ENCODE measurements around the gene TOX2.

DNA sequence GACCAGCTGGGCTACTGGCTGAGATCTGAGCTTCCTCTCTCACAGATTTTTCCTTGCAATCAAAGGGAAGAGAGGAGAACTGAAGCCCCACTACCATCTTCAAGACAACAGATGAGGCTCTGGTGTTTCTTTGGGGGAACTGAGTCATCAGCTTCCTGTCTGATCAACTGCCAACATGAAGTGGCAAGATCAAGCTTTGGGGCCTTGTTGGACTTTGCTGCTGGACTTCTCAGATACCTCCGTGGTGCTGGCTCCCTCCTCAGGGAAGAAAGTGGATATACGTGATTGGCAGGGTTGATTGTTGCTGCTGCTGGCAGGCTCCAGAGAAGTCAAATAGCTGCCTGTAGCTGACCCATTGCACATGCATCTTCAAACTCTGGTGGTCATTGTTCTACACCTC, 3.6 kb upstream of the TOX2 start:
- no peak for TF ChIP-seq EZH2 (IDR thresholded peaks at IDR 0.05; ENCODE audit: borderline replicate concordance, low read length)
- TF ChIP-seq, protein P1, sequence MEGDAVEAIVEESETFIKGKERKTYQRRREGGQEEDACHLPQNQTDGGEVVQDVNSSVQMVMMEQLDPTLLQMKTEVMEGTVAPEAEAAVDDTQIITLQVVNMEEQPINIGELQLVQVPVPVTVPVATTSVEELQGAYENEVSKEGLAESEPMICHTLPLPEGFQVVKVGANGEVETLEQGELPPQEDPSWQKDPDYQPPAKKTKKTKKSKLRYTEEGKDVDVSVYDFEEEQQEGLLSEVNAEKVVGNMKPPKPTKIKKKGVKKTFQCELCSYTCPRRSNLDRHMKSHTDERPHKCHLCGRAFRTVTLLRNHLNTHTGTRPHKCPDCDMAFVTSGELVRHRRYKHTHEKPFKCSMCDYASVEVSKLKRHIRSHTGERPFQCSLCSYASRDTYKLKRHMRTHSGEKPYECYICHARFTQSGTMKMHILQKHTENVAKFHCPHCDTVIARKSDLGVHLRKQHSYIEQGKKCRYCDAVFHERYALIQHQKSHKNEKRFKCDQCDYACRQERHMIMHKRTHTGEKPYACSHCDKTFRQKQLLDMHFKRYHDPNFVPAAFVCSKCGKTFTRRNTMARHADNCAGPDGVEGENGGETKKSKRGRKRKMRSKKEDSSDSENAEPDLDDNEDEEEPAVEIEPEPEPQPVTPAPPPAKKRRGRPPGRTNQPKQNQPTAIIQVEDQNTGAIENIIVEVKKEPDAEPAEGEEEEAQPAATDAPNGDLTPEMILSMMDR (conservative IDR thresholded peaks at IDR 0.05 in 1 of 2, IDR thresholded peaks at IDR 0.05 in 1 of 2; ENCODE audit: extremely low read depth in 1 of 2, insufficient read depth in 1 of 2, low read depth in 1 of 2, low read length in 2 of 2), result peak; percentile 6 to 21

Measured in mammary epithelial cell (primary cell).